ENCODE measurements around the gene KSR1.

DNA sequence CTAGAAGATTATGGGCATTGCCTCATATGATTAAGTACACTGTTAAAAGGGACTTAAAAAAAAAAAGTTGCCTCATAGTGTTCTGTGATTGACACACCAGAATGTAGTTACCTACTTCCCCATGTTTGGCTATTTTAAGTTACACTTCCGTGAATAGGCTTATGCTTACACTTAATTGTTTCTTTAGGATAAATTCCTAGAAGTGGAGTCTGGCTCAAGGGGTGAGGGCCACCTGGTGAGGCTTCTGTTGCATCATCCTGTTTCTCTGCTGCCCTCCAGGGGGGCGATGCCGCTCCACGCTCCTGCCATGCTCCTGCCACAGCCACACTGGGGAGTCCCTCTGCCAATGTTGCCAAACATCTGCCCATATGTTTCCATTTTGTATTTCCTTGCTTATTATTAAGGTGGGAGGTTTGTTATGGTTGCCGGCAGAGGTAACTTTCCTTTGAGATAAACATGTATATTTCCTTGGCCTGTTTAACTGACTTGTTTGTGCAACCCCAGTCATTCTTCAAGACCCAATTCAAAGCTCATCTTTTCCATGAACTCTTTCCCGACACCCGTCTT lies 73.1 kb downstream of the KSR1 start:
- TF ChIP-seq RAD21 (IDR thresholded peaks at IDR 0.05; ENCODE audit: low read length): peak; percentile 44
- no peak for TF ChIP-seq RCOR1 (IDR thresholded peaks at IDR 0.05; ENCODE audit: low read length)
- TF ChIP-seq YY1 (IDR thresholded peaks at IDR 0.05; ENCODE audit: low read depth): no peak
- no peak for TF ChIP-seq GATA2 (CRISPR knock-in tag; IDR thresholded peaks at IDR 0.05)
- TF ChIP-seq, protein P1, sequence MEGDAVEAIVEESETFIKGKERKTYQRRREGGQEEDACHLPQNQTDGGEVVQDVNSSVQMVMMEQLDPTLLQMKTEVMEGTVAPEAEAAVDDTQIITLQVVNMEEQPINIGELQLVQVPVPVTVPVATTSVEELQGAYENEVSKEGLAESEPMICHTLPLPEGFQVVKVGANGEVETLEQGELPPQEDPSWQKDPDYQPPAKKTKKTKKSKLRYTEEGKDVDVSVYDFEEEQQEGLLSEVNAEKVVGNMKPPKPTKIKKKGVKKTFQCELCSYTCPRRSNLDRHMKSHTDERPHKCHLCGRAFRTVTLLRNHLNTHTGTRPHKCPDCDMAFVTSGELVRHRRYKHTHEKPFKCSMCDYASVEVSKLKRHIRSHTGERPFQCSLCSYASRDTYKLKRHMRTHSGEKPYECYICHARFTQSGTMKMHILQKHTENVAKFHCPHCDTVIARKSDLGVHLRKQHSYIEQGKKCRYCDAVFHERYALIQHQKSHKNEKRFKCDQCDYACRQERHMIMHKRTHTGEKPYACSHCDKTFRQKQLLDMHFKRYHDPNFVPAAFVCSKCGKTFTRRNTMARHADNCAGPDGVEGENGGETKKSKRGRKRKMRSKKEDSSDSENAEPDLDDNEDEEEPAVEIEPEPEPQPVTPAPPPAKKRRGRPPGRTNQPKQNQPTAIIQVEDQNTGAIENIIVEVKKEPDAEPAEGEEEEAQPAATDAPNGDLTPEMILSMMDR (IDR thresholded peaks at IDR 0.05): no peak
- no peak for TF ChIP-seq POLR2AphosphoS5 (IDR thresholded peaks at IDR 0.05; ENCODE audit: low read depth, low read length)
- no peak for TF ChIP-seq RFX5 (IDR thresholded peaks at IDR 0.05; ENCODE audit: low read length)
- TF ChIP-seq, protein P2, sequence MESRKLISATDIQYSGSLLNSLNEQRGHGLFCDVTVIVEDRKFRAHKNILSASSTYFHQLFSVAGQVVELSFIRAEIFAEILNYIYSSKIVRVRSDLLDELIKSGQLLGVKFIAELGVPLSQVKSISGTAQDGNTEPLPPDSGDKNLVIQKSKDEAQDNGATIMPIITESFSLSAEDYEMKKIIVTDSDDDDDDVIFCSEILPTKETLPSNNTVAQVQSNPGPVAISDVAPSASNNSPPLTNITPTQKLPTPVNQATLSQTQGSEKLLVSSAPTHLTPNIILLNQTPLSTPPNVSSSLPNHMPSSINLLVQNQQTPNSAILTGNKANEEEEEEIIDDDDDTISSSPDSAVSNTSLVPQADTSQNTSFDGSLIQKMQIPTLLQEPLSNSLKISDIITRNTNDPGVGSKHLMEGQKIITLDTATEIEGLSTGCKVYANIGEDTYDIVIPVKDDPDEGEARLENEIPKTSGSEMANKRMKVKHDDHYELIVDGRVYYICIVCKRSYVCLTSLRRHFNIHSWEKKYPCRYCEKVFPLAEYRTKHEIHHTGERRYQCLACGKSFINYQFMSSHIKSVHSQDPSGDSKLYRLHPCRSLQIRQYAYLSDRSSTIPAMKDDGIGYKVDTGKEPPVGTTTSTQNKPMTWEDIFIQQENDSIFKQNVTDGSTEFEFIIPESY (IDR thresholded peaks at IDR 0.05; ENCODE audit: borderline replicate concordance, low read depth): no peak
- TF ChIP-seq JUND (IDR thresholded peaks at IDR 0.05): no peak
- TF ChIP-seq, protein P3, sequence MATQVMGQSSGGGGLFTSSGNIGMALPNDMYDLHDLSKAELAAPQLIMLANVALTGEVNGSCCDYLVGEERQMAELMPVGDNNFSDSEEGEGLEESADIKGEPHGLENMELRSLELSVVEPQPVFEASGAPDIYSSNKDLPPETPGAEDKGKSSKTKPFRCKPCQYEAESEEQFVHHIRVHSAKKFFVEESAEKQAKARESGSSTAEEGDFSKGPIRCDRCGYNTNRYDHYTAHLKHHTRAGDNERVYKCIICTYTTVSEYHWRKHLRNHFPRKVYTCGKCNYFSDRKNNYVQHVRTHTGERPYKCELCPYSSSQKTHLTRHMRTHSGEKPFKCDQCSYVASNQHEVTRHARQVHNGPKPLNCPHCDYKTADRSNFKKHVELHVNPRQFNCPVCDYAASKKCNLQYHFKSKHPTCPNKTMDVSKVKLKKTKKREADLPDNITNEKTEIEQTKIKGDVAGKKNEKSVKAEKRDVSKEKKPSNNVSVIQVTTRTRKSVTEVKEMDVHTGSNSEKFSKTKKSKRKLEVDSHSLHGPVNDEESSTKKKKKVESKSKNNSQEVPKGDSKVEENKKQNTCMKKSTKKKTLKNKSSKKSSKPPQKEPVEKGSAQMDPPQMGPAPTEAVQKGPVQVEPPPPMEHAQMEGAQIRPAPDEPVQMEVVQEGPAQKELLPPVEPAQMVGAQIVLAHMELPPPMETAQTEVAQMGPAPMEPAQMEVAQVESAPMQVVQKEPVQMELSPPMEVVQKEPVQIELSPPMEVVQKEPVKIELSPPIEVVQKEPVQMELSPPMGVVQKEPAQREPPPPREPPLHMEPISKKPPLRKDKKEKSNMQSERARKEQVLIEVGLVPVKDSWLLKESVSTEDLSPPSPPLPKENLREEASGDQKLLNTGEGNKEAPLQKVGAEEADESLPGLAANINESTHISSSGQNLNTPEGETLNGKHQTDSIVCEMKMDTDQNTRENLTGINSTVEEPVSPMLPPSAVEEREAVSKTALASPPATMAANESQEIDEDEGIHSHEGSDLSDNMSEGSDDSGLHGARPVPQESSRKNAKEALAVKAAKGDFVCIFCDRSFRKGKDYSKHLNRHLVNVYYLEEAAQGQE (IDR thresholded peaks at IDR 0.05; ENCODE audit: low read depth, low read length): no peak
- TF ChIP-seq TCF12 (IDR thresholded peaks at IDR 0.05): no peak
- TF ChIP-seq EP300 (IDR thresholded peaks at IDR 0.05; ENCODE audit: borderline replicate concordance in 1 of 2, low read depth in 1 of 2, low read length in 1 of 2): no peak
- TF ChIP-seq SIN3A (IDR thresholded peaks at IDR 0.05; ENCODE audit: borderline replicate concordance, low read depth, low read length): no peak
